Osteoblast (primary cell): ENCODE measurements around the gene FOXL2NB. TPM values are rescaled to one million over a fixed set of nuclear protein-coding genes. Genes with fewer than 3 reads are reported as not detected.

ENCODE experiments used
- DNase-seq: peaks from one replicate; pipeline ENCODE4 v3.0.0; 2011; ENCODE audit warnings: low spot score, mixed read lengths; ENCODE audit not compliant: insufficient read length; ENCODE audit errors: missing footprints
- H2AFZ ChIP-seq: 2 replicates; pipeline ENCODE4 v1.6.0; 2011; ENCODE audit warnings: mild to moderate bottlenecking, low read length
- H3K27ac ChIP-seq: 2 replicates; pipeline ENCODE4 v1.5.1; 2011; ENCODE audit warnings: mild to moderate bottlenecking, low read depth, low read length, moderate library complexity
- H3K27me3 ChIP-seq: 2 replicates; pipeline ENCODE4 v1.6.0; 2012; ENCODE audit warnings: mild to moderate bottlenecking, control low read depth, inconsistent platforms, low read length, moderate library complexity; ENCODE audit not compliant: insufficient read depth
- H3K36me3 ChIP-seq: 2 replicates; pipeline ENCODE4 v1.5.1; 2011; ENCODE audit warnings: mild to moderate bottlenecking, low read length, control low read depth, moderate library complexity; ENCODE audit not compliant: insufficient read depth
- H3K4me1 ChIP-seq: 2 replicates; pipeline ENCODE4 v1.5.1; 2011; ENCODE audit warnings: mild to moderate bottlenecking, low read length, control low read depth, moderate library complexity; ENCODE audit not compliant: insufficient read depth
- H3K4me2 ChIP-seq: 2 replicates; pipeline ENCODE4 v1.6.0; 2011; ENCODE audit warnings: mild to moderate bottlenecking, low read length; ENCODE audit not compliant: insufficient read depth
- H3K4me3 ChIP-seq: fragments of 200-600 bp; sonication (generic); 3 replicates; pipeline ENCODE4 v1.5.1; 2012; ENCODE audit warnings: mild to moderate bottlenecking, low read length, inconsistent platforms; ENCODE audit not compliant: insufficient read depth
- H3K79me2 ChIP-seq: 2 replicates; pipeline ENCODE4 v1.6.0; 2012; ENCODE audit warnings: mild to moderate bottlenecking, low read length, control low read depth, inconsistent platforms; ENCODE audit not compliant: insufficient read depth
- H3K9me3 ChIP-seq: 2 replicates; pipeline ENCODE4 v1.5.1; 2011; ENCODE audit warnings: low read depth, low read length, control low read depth
- H4K20me1 ChIP-seq: 2 replicates; pipeline ENCODE4 v1.6.0; 2012; ENCODE audit warnings: mild to moderate bottlenecking, low read length, control low read depth; ENCODE audit not compliant: insufficient read depth
- CTCF ChIP-seq: IDR thresholded peaks from 2 replicates; pipeline ENCODE4 v1.5.1; 2011; ENCODE audit warnings: mild to moderate bottlenecking, low read depth, low read length, moderate library complexity; ENCODE audit errors: extremely low read depth
- total RNA-seq: library from RNA; depleted of rRNA; stranded (reverse); fragments of >200 nt; gene quantifications from 2 replicates; pipeline ENCODE4 v1.2.3, GENCODE V29; 2012

Gene FOXL2NB
- total RNA-seq, 1 donor, result 0.36 TPM

- peak; percentile 89 for DNase-seq
These were observed 32.0 kb upstream of the FOXL2NB start for GRCh38 chr3:138914870-138915502.

GRCh38 chr3:138915503-138916498, 31.2 kb upstream of the FOXL2NB start:
- Histone ChIP-seq H3K27me3 (no peaks in the 10 kb centered on the region), H3K36me3 (no peaks in the 10 kb centered on the region), H3K4me1 (peaks cover 5% of the 10 kb centered on the region), H3K27ac (peak overlapping the region; percentile 68), H2AFZ (peak overlapping the region; percentile 98), H3K79me2 (no peaks in the 10 kb centered on the region), H3K9me3 (no peaks in the 10 kb centered on the region), H3K4me3 (peak overlapping the region; percentile 84), H4K20me1 (no peaks in the 10 kb centered on the region), H3K4me2 (peak overlapping the region; percentile 91)
- peak; percentile 98 for DNase-seq
- TF ChIP-seq CTCF, result peak; percentile 59

More at GRCh38 chr3:138914870-138915502, 32.0 kb upstream of the FOXL2NB start:
- peak overlapping the region; percentile 84 for H3K4me3 ChIP-seq
- peaks cover 5% of the 10 kb centered on the region for H3K4me1 ChIP-seq
- no peak for TF ChIP-seq CTCF
- H3K36me3 ChIP-seq, result no peaks in the 10 kb centered on the region
- no peaks in the 10 kb centered on the region for H4K20me1 ChIP-seq
- H3K79me2 ChIP-seq, result no peaks in the 10 kb centered on the region
- H3K9me3 ChIP-seq, result no peaks in the 10 kb centered on the region
- H3K27me3 ChIP-seq, result no peaks in the 10 kb centered on the region
- peak overlapping the region; percentile 91 for H3K4me2 ChIP-seq
- H3K27ac ChIP-seq, result no peak overlapping the region
- H2AFZ ChIP-seq, result peak overlapping the region; percentile 92

- Histone ChIP-seq H3K9me3 (no peaks in the 10 kb centered on the region), H3K27ac (no peak overlapping the region), H4K20me1 (no peaks in the 10 kb centered on the region), H3K79me2 (no peaks in the 10 kb centered on the region), H3K36me3 (no peaks in the 10 kb centered on the region), H3K27me3 (no peaks in the 10 kb centered on the region), H3K4me1 (peaks cover 12% of the 10 kb centered on the region), H3K4me3 (no peak overlapping the region), H2AFZ (peak overlapping the region; percentile 24), H3K4me2 (no peak overlapping the region)
- DNase-seq, result no peak
- no peak for TF ChIP-seq CTCF
These were observed 30.2 kb upstream of the FOXL2NB start for GRCh38 chr3:138916824-138917223.

GRCh38 chr3:138919325-138919724, 27.7 kb upstream of the FOXL2NB start:
- Histone ChIP-seq H3K4me1 (peaks cover 21% of the 10 kb centered on the region), H3K27ac (no peak overlapping the region), H3K79me2 (no peaks in the 10 kb centered on the region), H2AFZ (no peak overlapping the region), H3K4me3 (no peak overlapping the region), H4K20me1 (no peaks in the 10 kb centered on the region), H3K36me3 (no peaks in the 10 kb centered on the region), H3K4me2 (no peak overlapping the region), H3K9me3 (no peaks in the 10 kb centered on the region), H3K27me3 (no peaks in the 10 kb centered on the region)
- no peak for DNase-seq
- TF ChIP-seq CTCF, result no peak
